Adipose tissue (tissue), 3 donors: ENCODE data around the gene MRGPRX3. TPM values are rescaled to one million over a fixed set of nuclear protein-coding genes. Genes with fewer than 3 reads are reported as not detected.

Experiments used
- H3K27ac ChIP-seq: one replicate; pipeline ENCODE4 v1.5.1; 2013; ENCODE audit warnings: low read depth, low read length
- WGBS, 3 donors: extraction: QIAGEN DNeasy Blood & Tissue Kit; methylation state at CpG; one replicate each; pipeline ENCODE4 v1.1.7; 2013; 5-methylcytosine and 5-hydroxymethylcytosine counted together
- polyA plus RNA-seq, 3 donors: library from polyadenylated mRNA; stranded (reverse); fragments of 200-250 nt; gene quantifications; one replicate each; pipeline ENCODE4 v1.2.3, GENCODE V29; 2013
- donor health status: healthy with polysubstance abuse.
- donor health status: Bipolar disorder and iron deficiency.
- donor health status: healthy.

MRGPRX3 gene
- polyA plus RNA-seq, 3 donors = not detected

- no peak overlapping the region for H3K27ac ChIP-seq
- WGBS, 3 donors = 49 to 72% (median 61%) methylated on average over 2 of the region's 2 CpGs
Observed at GRCh38 chr11:18145025-18145424, 12.7 kb downstream of the MRGPRX3 start.

- H3K27ac ChIP-seq = no peak overlapping the region
- WGBS, 3 donors = 47 to 52% (median 50%) methylated on average over 3 of the region's 3 CpGs
Observed at GRCh38 chr11:18145837-18146236, 13.5 kb downstream of the MRGPRX3 start.

- WGBS, 3 donors = 77 to 88% (median 85%) methylated on average over 3 of the region's 3 CpGs
- H3K27ac ChIP-seq = no peak overlapping the region
Observed at GRCh38 chr11:18151581-18151980, 19.2 kb downstream of the MRGPRX3 start.

- WGBS, 3 donors = 47 to 63% (median 51%) methylated on average over 1 of the region's 1 CpG
- no peak overlapping the region for H3K27ac ChIP-seq
Observed at GRCh38 chr11:18168372-18168771, 36.0 kb downstream of the MRGPRX3 start.

DNA sequence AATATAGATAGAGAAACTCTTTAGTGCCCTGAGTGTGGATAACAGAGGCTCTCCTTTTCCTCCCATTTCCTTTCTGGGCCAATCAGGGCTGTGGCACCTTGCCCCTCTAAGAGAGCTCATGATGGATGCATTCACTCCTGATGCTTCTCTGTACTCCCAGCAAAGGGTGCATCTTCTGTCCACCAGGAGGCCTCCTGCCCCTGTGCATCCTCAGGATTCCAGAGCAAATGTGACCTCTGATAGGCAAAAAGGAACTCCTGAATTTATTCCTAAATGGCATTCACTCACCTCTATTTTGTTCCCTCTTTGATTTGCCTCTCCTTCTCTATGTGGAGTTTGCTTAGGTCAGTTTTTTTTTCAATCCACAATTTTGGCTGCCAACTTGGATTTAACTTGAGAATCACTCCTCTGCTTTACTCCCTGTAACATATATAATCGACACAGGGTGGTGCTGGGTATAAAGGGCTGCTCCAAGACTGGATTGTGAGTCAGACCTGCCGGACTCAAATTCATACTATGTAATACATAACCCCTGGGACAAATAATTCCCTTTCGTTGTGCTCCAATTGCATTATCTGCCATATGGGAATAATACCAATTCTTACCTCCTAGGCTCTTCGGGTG is 39.1 kb downstream of the MRGPRX3 start:
- no peak overlapping the region for H3K27ac ChIP-seq
- WGBS, 3 donors = 69 to 72% (median 70%) methylated on average over 4 of the region's 4 CpGs

DNA sequence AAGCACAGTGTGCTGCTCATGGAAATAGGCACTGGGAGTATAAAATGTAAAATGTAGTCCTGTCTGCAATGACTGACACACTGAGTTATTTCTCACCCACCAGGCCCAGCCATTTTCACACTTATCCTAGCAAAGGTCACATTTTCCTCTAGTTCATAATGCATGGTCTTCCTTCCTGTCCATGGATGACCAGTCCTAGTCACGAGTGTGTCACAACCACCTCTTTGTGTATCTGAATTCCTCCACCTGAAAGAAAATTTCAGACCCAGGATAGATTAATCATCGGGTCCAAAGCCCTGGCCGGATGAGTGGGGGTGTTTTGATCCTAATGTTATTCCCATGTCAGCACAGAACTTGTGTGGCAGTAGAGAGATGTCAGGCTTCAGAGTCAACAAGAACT is 40.3 kb downstream of the MRGPRX3 start, which contains the start of gene MRGPRX4:
Gene MRGPRX4 (plus strand): TSS at position 172 of the 400 bp plus-strand sequence. CDS start 420 bp downstream, outside the sequence.
- WGBS, 3 donors = 69 to 79% (median 73%) methylated on average over 3 of the region's 3 CpGs

DNA sequence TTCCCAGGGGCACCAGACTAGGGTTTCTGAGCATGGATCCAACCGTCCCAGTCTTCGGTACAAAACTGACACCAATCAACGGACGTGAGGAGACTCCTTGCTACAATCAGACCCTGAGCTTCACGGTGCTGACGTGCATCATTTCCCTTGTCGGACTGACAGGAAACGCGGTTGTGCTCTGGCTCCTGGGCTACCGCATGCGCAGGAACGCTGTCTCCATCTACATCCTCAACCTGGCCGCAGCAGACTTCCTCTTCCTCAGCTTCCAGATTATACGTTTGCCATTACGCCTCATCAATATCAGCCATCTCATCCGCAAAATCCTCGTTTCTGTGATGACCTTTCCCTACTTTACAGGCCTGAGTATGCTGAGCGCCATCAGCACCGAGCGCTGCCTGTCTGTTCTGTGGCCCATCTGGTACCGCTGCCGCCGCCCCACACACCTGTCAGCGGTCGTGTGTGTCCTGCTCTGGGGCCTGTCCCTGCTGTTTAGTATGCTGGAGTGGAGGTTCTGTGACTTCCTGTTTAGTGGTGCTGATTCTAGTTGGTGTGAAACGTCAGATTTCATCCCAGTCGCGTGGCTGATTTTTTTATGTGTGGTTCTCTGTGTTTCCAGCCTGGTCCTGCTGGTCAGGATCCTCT is 41.0 kb downstream of the MRGPRX3 start:
- WGBS, 3 donors = 80 to 88% (median 85%) methylated on average over 28 of the region's 28 CpGs
- no peak overlapping the region for H3K27ac ChIP-seq

More for the DNA sequence above, 40.3 kb downstream of the MRGPRX3 start, which contains the start of gene MRGPRX4:
- no peak within 1 kb of the TSS for H3K27ac ChIP-seq

Other genes with a start within 250 kb of the MRGPRX3 start
- gene SERGEF, start 119.5 kb upstream of the MRGPRX3 start, polyA plus RNA-seq = 10 to 100 TPM; 20.0 to 46.7 (median 30.0) TPM
- gene TPH1, start 86.3 kb upstream of the MRGPRX3 start, polyA plus RNA-seq = under 1 TPM; 0.06 to 0.22 (median 0.16) TPM
- gene SAAL1, start 26.5 kb upstream of the MRGPRX3 start, polyA plus RNA-seq = 1 to 10 TPM; 6.1 to 7.3 (median 6.5) TPM
- gene MRGPRX4, start 40.3 kb downstream of the MRGPRX3 start, polyA plus RNA-seq = not detected
- 1 to 10 TPM in 1 of 3 donors, under 1 TPM in 2; 0.15 to 9.1 (median 0.90) TPM for gene SAA4, start 104.2 kb downstream of the MRGPRX3 start, polyA plus RNA-seq
- gene SAA2, start 116.1 kb downstream of the MRGPRX3 start, polyA plus RNA-seq = 100 to 1,000 TPM in 2 of 3 donors, 10 to 100 TPM in 1; 60.2 to 920 (median 158) TPM
- 1,000 to 10,000 TPM in 2 of 3 donors, 100 to 1,000 TPM in 1; 438 to 7,745 (median 1,180) TPM for gene SAA1, start 133.7 kb downstream of the MRGPRX3 start, polyA plus RNA-seq
- 10 to 100 TPM in 2 of 3 donors, 1 to 10 TPM in 1; 3.8 to 11.0 (median 10.2) TPM for gene HPS5, start 189.6 kb downstream of the MRGPRX3 start, polyA plus RNA-seq
- gene GTF2H1, start 190.0 kb downstream of the MRGPRX3 start, polyA plus RNA-seq = 10 to 100 TPM; 16.0 to 43.5 (median 29.3) TPM